ENCODE measurements around the gene AXIN2. TPM values are rescaled to one million over a fixed set of nuclear protein-coding genes. Genes with fewer than 3 reads are reported as not detected.

The AXIN2 gene
- total RNA-seq, 2 experiments from 2014 or later = 3.5 to 4.3 TPM

GRCh38 chr17:65556014-65556909 is 5.2 kb downstream of the AXIN2 start:
- ChIA-PET CTCF (interaction anchor here (0.6 to 5.2 kb wide), 9 partner anchors 13 to 1097 kb away, joined by 3 to 47 read pairs (median 4); no protein-coding TSS in a partner anchor), POLR2A (interaction anchor here (0.6 to 1.3 kb wide), 5 partner anchors 324 to 581 kb away, joined by 3 to 5 read pairs (median 3); no protein-coding TSS in a partner anchor)
- Mint-ChIP-seq H3K27ac (no peak overlapping the region), H3K4me1 (peaks cover 21% of the 10 kb centered on the region), H3K27me3 (peaks cover 18% of the 10 kb centered on the region), H3K36me3 (ENCODE audit: low read depth) (no peaks in the 10 kb centered on the region), H3K9me3 (no peaks in the 10 kb centered on the region), H3K4me3 (no peak overlapping the region)
- DNase-seq = peak; percentile 88

- Mint-ChIP-seq H3K27ac (no peak overlapping the region), H3K36me3 (ENCODE audit: low read depth) (peaks cover 2% of the 10 kb centered on the region), H3K4me3 (no peak overlapping the region), H3K9me3 (no peaks in the 10 kb centered on the region), H3K4me1 (peaks cover 21% of the 10 kb centered on the region), H3K27me3 (peaks cover 22% of the 10 kb centered on the region)
- no peak for DNase-seq
- POLR2A ChIA-PET = no interaction called here
- CTCF ChIA-PET = interaction anchor here (3.4 to 5.2 kb wide), 2 partner anchors 260 to 324 kb away, joined by 21 to 47 read pairs; no protein-coding TSS in a partner anchor
Measured at GRCh38 chr17:65554553-65555223, 6.8 kb downstream of the AXIN2 start.

- Mint-ChIP-seq H3K27ac (no peak overlapping the region), H3K4me3 (no peak overlapping the region), H3K4me1 (peaks cover 15% of the 10 kb centered on the region), H3K9me3 (no peaks in the 10 kb centered on the region), H3K27me3 (peaks cover 15% of the 10 kb centered on the region), H3K36me3 (ENCODE audit: low read depth) (peaks cover 2% of the 10 kb centered on the region)
- DNase-seq = no peak
- CTCF ChIA-PET = interaction anchor here (1.1 kb wide), 1 partner anchor 259 kb away, joined by 3 read pairs; no protein-coding TSS in a partner anchor
- POLR2A ChIA-PET = no interaction called here
Measured at GRCh38 chr17:65553646-65554552, 7.5 kb downstream of the AXIN2 start.

GRCh38 chr17:65553009-65553645 is 8.3 kb downstream of the AXIN2 start:
- Mint-ChIP-seq H3K27ac (no peak overlapping the region), H3K27me3 (peaks cover 15% of the 10 kb centered on the region)

GRCh38 chr17:65552214-65552613 is 9.2 kb downstream of the AXIN2 start:
- Mint-ChIP-seq H3K4me3 (no peak overlapping the region), H3K9me3 (no peaks in the 10 kb centered on the region), H3K27me3 (peaks cover 15% of the 10 kb centered on the region), H3K36me3 (ENCODE audit: low read depth) (peaks cover 5% of the 10 kb centered on the region), H3K27ac (no peak overlapping the region), H3K4me1 (peaks cover 12% of the 10 kb centered on the region)
- CTCF ChIA-PET = interaction anchor here (1.1 kb wide), 1 partner anchor 258 kb away, joined by 3 read pairs; no protein-coding TSS in a partner anchor
- no peak for DNase-seq
- POLR2A ChIA-PET = no interaction called here

More at GRCh38 chr17:65553009-65553645, 8.3 kb downstream of the AXIN2 start:
- Mint-ChIP-seq H3K36me3 (ENCODE audit: low read depth) (peaks cover 2% of the 10 kb centered on the region), H3K9me3 (no peaks in the 10 kb centered on the region), H3K4me3 (no peak overlapping the region), H3K4me1 (peaks cover 12% of the 10 kb centered on the region)
- POLR2A ChIA-PET = no interaction called here
- CTCF ChIA-PET = interaction anchor here (0.6 to 1.1 kb wide), 2 partner anchors 58 to 259 kb away, joined by 3 read pairs; no protein-coding TSS in a partner anchor
- no peak for DNase-seq

GRCh38 chr17:65551267-65552040 is 10.0 kb downstream of the AXIN2 start:
- ChIA-PET POLR2A (no interaction called here), CTCF (no interaction called here)

GRCh38 chr17:65550758-65551157 is 10.7 kb downstream of the AXIN2 start:
- no peak for DNase-seq
- H3K4me1 Mint-ChIP-seq = peaks cover 12% of the 10 kb centered on the region
- no peaks in the 10 kb centered on the region for H3K9me3 Mint-ChIP-seq
- POLR2A ChIA-PET = no interaction called here
- CTCF ChIA-PET = no interaction called here
- H3K4me3 Mint-ChIP-seq = no peak overlapping the region
- peaks cover 5% of the 10 kb centered on the region for H3K36me3 Mint-ChIP-seq (ENCODE audit: low read depth)
- H3K27ac Mint-ChIP-seq = no peak overlapping the region
- peaks cover 15% of the 10 kb centered on the region for H3K27me3 Mint-ChIP-seq

More at GRCh38 chr17:65551267-65552040, 10.0 kb downstream of the AXIN2 start:
- H3K27me3 Mint-ChIP-seq = peaks cover 15% of the 10 kb centered on the region
- H3K27ac Mint-ChIP-seq = no peak overlapping the region
- no peak for DNase-seq
- peaks cover 12% of the 10 kb centered on the region for H3K4me1 Mint-ChIP-seq
- H3K36me3 Mint-ChIP-seq (ENCODE audit: low read depth) = peaks cover 5% of the 10 kb centered on the region
- no peaks in the 10 kb centered on the region for H3K9me3 Mint-ChIP-seq
- H3K4me3 Mint-ChIP-seq = no peak overlapping the region

- ChIA-PET POLR2A (no interaction called here), CTCF (no interaction called here)
- Mint-ChIP-seq H3K36me3 (ENCODE audit: low read depth) (peaks cover 5% of the 10 kb centered on the region), H3K9me3 (no peaks in the 10 kb centered on the region), H3K27ac (no peak overlapping the region), H3K27me3 (peaks cover 15% of the 10 kb centered on the region), H3K4me1 (peaks cover 12% of the 10 kb centered on the region), H3K4me3 (no peak overlapping the region)
- no peak for DNase-seq
Measured at GRCh38 chr17:65550075-65550662, 11.3 kb downstream of the AXIN2 start.

- ChIA-PET POLR2A (no interaction called here), CTCF (no interaction called here)
- no peak overlapping the region for H3K27ac Mint-ChIP-seq
- peaks cover 5% of the 10 kb centered on the region for H3K4me1 Mint-ChIP-seq
- H3K27me3 Mint-ChIP-seq = peaks cover 11% of the 10 kb centered on the region
- H3K9me3 Mint-ChIP-seq = no peaks in the 10 kb centered on the region
- no peak overlapping the region for H3K4me3 Mint-ChIP-seq
- DNase-seq = no peak
- H3K36me3 Mint-ChIP-seq (ENCODE audit: low read depth) = peaks cover 5% of the 10 kb centered on the region
Measured at GRCh38 chr17:65548269-65548969, 13.0 kb downstream of the AXIN2 start.

GRCh38 chr17:65547253-65547670 is 14.2 kb downstream of the AXIN2 start:
- POLR2A ChIA-PET = no interaction called here
- no peak overlapping the region for H3K27ac Mint-ChIP-seq
- CTCF ChIA-PET = no interaction called here
- DNase-seq = no peak
- H3K4me1 Mint-ChIP-seq = no peaks in the 10 kb centered on the region
- no peak overlapping the region for H3K4me3 Mint-ChIP-seq
- H3K9me3 Mint-ChIP-seq = no peaks in the 10 kb centered on the region
- H3K27me3 Mint-ChIP-seq = peaks cover 7% of the 10 kb centered on the region
- H3K36me3 Mint-ChIP-seq (ENCODE audit: low read depth) = peaks cover 9% of the 10 kb centered on the region

GRCh38 chr17:65546579-65546978 is 14.9 kb downstream of the AXIN2 start:
- Mint-ChIP-seq H3K9me3 (no peaks in the 10 kb centered on the region), H3K36me3 (ENCODE audit: low read depth) (peaks cover 9% of the 10 kb centered on the region), H3K4me1 (no peaks in the 10 kb centered on the region), H3K27me3 (peaks cover 4% of the 10 kb centered on the region), H3K27ac (no peak overlapping the region), H3K4me3 (no peak overlapping the region)
- no peak for DNase-seq
- ChIA-PET CTCF (interaction anchor here (0.6 kb wide), 1 partner anchor 570 kb away, joined by 3 read pairs; no protein-coding TSS in a partner anchor), POLR2A (no interaction called here)
